Measurements from ENCODE around the gene CAMK1. TPM values are rescaled to one million over a fixed set of nuclear protein-coding genes. Genes with fewer than 3 reads are reported as not detected.
"Not testable (repeated sequence)": the region's sequence is repeated elsewhere in the genome, so short reads cannot be mapped to it uniquely, and the experiment has no call there.

Gene CAMK1
- total and polyA plus RNA-seq, 11 donors, result 9.7 to 26.3 (median 14.7) TPM

- Histone ChIP-seq H3K27me3 (no peaks in the 10 kb centered on the region), H3K27ac (no peak overlapping the region), H3K4me1 (peaks cover 0 to 55% (median 0%) of the 10 kb centered on the region in 12 donors), H3K9me3 (no peaks in the 10 kb centered on the region), H3K36me3 (peaks cover 0 to 27% (median 23%) of the 10 kb centered on the region in 9 donors), H3K4me3 (no peak overlapping the region)
- DNase-seq (no peak), ATAC-seq (no peak)
- intact Hi-C loops (cut with DNase I), result no loop called here
- WGBS, 4 donors, result 70 to 87% (median 85%) methylated on average over 5 of the region's 5 CpGs
- TF ChIP-seq CTCF (IDR thresholded peaks at IDR 0.05) (no peak), POLR2A (IDR thresholded peaks at IDR 0.05) (no peak)
Observed at GRCh38 chr3:9776896-9777693, 7.3 kb upstream of the CAMK1 start.

- H3K36me3 ChIP-seq; H3K27me3 ChIP-seq; H3K4me3 ChIP-seq; ATAC-seq; DNase-seq; intact Hi-C loops (cut with DNase I); H3K9me3 ChIP-seq: not testable (repeated sequence)
- Histone ChIP-seq H3K4me1 (peaks cover 0 to 46% (median 31%) of the 10 kb centered on the region in 12 donors), H3K27ac (peak overlapping the region in 9 of 12 donors; percentile 48 to 90 (median 86))
- 88 to 97% (median 92%) methylated on average over 2 of the region's 2 CpGs for WGBS, 4 donors
Observed at GRCh38 chr3:9771007-9771406, 1.3 kb upstream of the CAMK1 start.

- ATAC-seq, result peak in 3 of 4 donors; percentile 19 to 45 (median 35)
- DNase-seq, result peak; percentile 83 to 93 (median 87)
- intact Hi-C loops (cut with DNase I), result no loop called here
- peak overlapping the region; percentile 58 to 96 (median 78) for H3K4me3 ChIP-seq
- H3K36me3 ChIP-seq, result peaks cover 0 to 12% (median 0%) of the 10 kb centered on the region in 9 donors
- no peaks in the 10 kb centered on the region for H3K9me3 ChIP-seq
- H3K4me1 ChIP-seq, result peaks cover 0 to 46% (median 31%) of the 10 kb centered on the region in 12 donors
- peak overlapping the region; percentile 51 to 90 (median 84) for H3K27ac ChIP-seq
- H3K27me3 ChIP-seq, result no peaks in the 10 kb centered on the region
- no peak for TF ChIP-seq CTCF (IDR thresholded peaks at IDR 0.05)
- TF ChIP-seq POLR2A (IDR thresholded peaks at IDR 0.05), result no peak
- WGBS, 4 donors, result 11 to 18% (median 15%) methylated on average over 15 of the region's 15 CpGs
Observed at GRCh38 chr3:9770276-9770812, 597 bp upstream of the CAMK1 start.

- H3K27ac ChIP-seq, result peak overlapping the region in 9 of 12 donors; percentile 67 to 90 (median 86)
- peak overlapping the region; percentile 58 to 96 (median 78) for H3K4me3 ChIP-seq
- TF ChIP-seq CTCF (IDR thresholded peaks at IDR 0.05) (no peak), POLR2A (IDR thresholded peaks at IDR 0.05) (no peak)
- ATAC-seq, result no peak
- WGBS, 4 donors, result 69 to 74% (median 73%) methylated on average over 5 of the region's 5 CpGs
- H3K9me3 ChIP-seq, result no peaks in the 10 kb centered on the region
- intact Hi-C loops (cut with DNase I), result loop anchor here in 2 of 10 donors (1.0 to 2.0 kb wide), 2 partner anchors 19 to 24 kb away; partner anchors contain the start of genes ARPC4 (in 1 of the 2) and TADA3 (in 1 of the 2)
- H3K27me3 ChIP-seq, result no peaks in the 10 kb centered on the region
- H3K4me1 ChIP-seq, result peaks cover 0 to 46% (median 31%) of the 10 kb centered on the region in 12 donors
- no peak for DNase-seq
- peaks cover 0 to 21% (median 8%) of the 10 kb centered on the region in 9 donors for H3K36me3 ChIP-seq
Observed at GRCh38 chr3:9769012-9769411, 735 bp downstream of the CAMK1 start.

Data from heart left ventricle (tissue), 16 donors.